Duodenal mucosa (tissue), 2 donors: ENCODE results near the gene TRIP12.
"Not testable (repeated sequence)": the region's sequence is repeated elsewhere in the genome, so short reads cannot be mapped to it uniquely, and the experiment has no call there.

Experiments
- H3K27ac ChIP-seq: one replicate; pipeline ENCODE4 v1.7.0; 2013; ENCODE audit warnings: low read depth, low read length
- H3K27me3 ChIP-seq, 2 donors: one replicate each; pipeline ENCODE4 v1.7.0; 2013; ENCODE audit warnings: low read length in 2 of 2, control low read depth in 1 of 2; ENCODE audit not compliant: insufficient read depth in 2 of 2, control insufficient read depth in 1 of 2
- H3K36me3 ChIP-seq, 2 donors: one replicate each; pipeline ENCODE4 v1.7.0; 2013; ENCODE audit warnings: low read length in 2 of 2, control low read depth in 1 of 2; ENCODE audit not compliant: insufficient read depth in 2 of 2, control insufficient read depth in 1 of 2
- H3K4me1 ChIP-seq, 2 donors: one replicate each; pipeline ENCODE4 v1.7.0; 2013; ENCODE audit warnings: low read length in 2 of 2, control low read depth in 1 of 2; ENCODE audit not compliant: insufficient read depth in 2 of 2, control insufficient read depth in 1 of 2
- H3K4me3 ChIP-seq, 2 donors: one replicate each; pipeline ENCODE4 v1.7.0; 2013; ENCODE audit warnings: low read length in 2 of 2, low read depth in 1 of 2
- H3K9ac ChIP-seq, 2 donors: one replicate each; pipeline ENCODE4 v1.7.0; 2013; ENCODE audit warnings: low read length in 2 of 2, low read depth in 1 of 2
- H3K9me3 ChIP-seq, 2 donors: one replicate each; pipeline ENCODE4 v1.7.0; 2013; ENCODE audit warnings: low read length in 2 of 2, control low read depth in 1 of 2; ENCODE audit not compliant: control insufficient read depth in 1 of 2

Gene TRIP12

DNA sequence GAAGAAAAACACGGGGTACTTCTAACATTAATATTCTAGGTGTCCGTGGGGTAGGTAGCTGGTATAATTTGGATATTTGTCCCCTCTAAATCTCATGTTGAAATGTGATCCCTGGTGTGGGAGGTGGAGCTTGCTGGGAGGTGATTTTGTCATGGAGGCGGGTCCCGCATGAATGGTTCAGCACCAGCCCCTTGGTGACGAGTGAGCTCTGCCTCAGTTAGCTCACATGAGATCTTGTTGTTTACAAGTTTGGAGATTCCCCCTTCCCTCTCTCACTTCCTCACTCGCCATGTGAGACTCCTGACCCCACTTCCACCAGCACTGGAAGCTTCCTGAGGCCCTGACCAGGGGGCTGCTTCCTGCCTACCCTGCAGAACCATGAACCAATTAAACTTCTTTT, 172.0 kb downstream of the TRIP12 start:
- Histone ChIP-seq H3K9me3 (no peaks in the 10 kb centered on the region), H3K27me3 (no peaks in the 10 kb centered on the region), H3K4me3 (no peak overlapping the region), H3K9ac (no peak overlapping the region), H3K4me1 (no peaks in the 10 kb centered on the region), H3K36me3 (no peaks in the 10 kb centered on the region), H3K27ac (no peak overlapping the region)

DNA sequence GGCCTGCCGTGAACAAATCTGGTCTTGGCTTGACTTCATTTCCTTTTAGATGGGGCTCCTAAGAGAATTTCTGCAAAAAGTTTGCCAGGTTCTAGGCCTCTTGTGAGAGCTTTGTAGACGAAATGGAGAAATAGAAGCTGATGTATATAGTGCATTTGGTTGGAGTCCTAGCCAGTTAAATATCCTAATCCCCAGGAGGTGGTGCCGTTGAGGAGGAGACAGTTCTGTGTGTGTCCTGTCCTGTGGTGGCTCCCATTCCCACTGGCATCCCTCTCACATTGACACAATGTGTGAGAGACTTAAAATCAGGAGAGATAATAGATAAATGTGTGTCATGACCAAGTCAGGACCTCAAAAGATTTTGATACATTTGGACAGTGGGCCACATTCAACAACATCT, 172.9 kb downstream of the TRIP12 start:
- Histone ChIP-seq H3K9ac (no peak overlapping the region), H3K27ac (no peak overlapping the region), H3K4me3 (no peak overlapping the region), H3K36me3 (no peaks in the 10 kb centered on the region), H3K9me3 (no peaks in the 10 kb centered on the region), H3K4me1 (no peaks in the 10 kb centered on the region), H3K27me3 (no peaks in the 10 kb centered on the region)

DNA sequence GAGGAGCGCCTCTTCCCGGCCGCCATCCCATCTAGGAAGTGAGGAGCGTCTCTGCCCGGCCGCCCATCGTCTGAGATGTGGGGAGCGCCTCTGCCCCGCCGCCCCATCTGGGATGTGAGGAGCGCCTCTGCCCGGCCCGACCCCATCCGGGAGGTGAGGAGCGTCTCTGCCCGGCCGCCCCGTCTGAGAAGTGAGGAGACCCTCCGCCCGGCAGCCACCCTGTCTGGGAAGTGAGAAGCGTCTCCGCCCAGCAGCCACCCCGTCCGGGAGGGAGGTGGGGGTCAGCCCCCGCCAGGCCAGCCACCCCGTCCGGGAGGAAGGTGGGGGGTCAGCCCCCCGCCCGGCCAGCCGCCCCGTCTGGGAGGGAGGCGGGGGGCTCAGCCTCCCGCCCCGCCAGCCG, 179.1 kb downstream of the TRIP12 start:
- not testable (repeated sequence) for H3K27ac ChIP-seq, H3K27me3 ChIP-seq, H3K9me3 ChIP-seq, H3K9ac ChIP-seq, H3K4me3 ChIP-seq, H3K36me3 ChIP-seq, H3K4me1 ChIP-seq

DNA sequence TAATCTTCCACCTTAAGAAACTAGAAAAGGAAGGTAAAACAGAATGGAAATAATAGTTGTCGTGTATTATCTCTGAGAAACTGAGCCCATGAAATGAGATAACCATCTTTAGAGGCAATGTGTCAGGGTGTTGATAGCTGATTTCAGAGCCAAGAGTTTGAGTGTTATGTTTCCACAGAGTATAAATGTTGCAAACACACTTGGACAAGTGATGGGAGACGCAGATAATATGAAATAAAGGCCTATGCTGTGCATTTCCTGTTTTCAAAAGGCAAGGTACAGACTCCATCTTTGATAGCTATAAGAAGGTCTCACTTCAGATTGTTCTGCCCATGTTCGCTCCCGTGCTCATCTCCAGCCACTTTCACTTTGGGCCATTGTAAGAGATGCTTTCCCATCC, 181.5 kb downstream of the TRIP12 start:
- H3K4me1 ChIP-seq: no peaks in the 10 kb centered on the region
- no peak overlapping the region for H3K9ac ChIP-seq
- no peak overlapping the region for H3K4me3 ChIP-seq
- H3K27ac ChIP-seq: no peak overlapping the region
- H3K27me3 ChIP-seq: no peaks in the 10 kb centered on the region
- H3K9me3 ChIP-seq: peaks cover 7 to 9% of the 10 kb centered on the region in 2 donors
- no peaks in the 10 kb centered on the region for H3K36me3 ChIP-seq

DNA sequence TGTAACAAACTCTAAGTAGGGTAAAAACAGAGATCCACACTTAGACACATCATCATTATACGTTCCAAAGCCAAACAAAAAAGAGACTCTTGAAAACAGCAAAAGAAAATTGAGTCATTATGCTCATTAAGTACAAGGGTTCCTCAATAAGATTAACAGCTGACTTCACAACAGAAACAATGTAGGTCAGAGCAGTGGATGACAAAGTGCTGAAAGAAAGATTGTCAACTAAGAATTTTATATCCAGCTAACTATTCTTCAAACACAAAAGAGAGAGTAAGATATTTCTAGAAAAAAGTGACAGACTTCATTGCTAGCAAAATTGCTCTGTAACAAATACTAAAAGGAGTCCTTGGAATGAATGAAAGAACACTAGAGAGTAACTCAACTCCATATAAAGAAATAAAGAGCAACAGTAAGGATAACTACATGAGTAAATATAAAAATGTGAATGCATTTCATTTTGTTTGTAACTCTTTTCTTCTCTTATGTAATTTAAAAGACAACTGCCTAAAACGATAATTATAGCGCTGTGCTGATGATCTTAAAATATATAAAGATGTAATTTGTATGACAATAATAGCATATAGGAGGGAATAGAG, 183.7 kb downstream of the TRIP12 start:
- Histone ChIP-seq H3K4me3 (no peak overlapping the region), H3K9me3 (peaks cover 7 to 9% of the 10 kb centered on the region in 2 donors), H3K36me3 (no peaks in the 10 kb centered on the region), H3K4me1 (no peaks in the 10 kb centered on the region), H3K27ac (no peak overlapping the region), H3K27me3 (no peaks in the 10 kb centered on the region), H3K9ac (no peak overlapping the region)

DNA sequence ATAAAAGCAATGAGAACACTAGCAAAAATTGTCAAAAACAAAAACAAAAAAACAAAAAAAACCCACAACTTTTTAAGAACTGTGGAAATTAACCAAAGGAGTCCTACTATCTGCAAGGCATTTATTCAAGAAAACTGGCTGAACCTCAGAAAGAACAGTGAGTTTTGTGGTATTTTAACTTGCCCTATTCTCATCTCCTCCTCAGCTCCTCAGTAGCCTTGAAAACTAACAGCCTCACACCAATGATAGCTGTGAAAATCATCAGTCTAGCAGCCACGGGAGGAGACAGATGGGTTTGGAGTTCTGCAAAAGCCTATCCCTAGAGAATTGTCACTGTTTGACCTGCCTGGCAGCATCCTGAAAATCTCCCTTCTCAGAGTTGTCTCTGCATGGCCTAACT, 187.4 kb downstream of the TRIP12 start:
- Histone ChIP-seq H3K27ac (no peak overlapping the region), H3K4me3 (no peak overlapping the region), H3K36me3 (no peaks in the 10 kb centered on the region), H3K27me3 (no peaks in the 10 kb centered on the region), H3K9ac (no peak overlapping the region), H3K4me1 (no peaks in the 10 kb centered on the region), H3K9me3 (peaks cover 7 to 9% of the 10 kb centered on the region in 2 donors)

DNA sequence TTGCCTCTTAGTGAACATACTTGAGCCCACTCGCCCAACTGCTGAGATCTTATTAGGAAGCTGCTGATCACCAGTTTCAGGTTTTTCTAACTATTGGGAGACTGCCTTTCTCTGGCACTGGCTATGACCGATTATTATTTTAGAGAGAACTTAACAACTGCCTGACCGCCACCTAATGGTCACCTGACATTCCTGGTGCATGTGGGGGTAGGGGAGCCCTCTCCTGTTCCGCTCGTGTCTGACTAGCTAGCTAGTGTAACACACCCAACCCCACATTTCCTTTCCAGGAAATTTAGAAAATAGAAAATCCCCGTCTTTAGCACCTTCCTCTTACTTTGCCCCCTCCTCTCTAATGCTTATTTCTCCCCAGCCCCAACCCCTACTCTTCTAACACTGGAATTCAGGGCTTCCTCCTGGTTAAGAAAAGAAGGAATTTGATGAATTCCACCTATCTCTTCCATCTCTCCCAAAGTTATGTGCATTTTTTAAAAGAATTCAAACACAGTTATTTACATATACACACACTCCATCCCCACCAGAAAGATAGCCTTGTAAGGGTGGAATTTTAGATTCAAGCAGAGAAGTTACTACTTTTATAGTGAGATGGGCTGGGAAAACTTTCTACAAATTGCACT, 188.1 kb downstream of the TRIP12 start:
- Histone ChIP-seq H3K27me3 (no peaks in the 10 kb centered on the region), H3K9ac (no peak overlapping the region), H3K36me3 (no peaks in the 10 kb centered on the region), H3K9me3 (peaks cover 7 to 9% of the 10 kb centered on the region in 2 donors), H3K27ac (no peak overlapping the region), H3K4me1 (no peaks in the 10 kb centered on the region), H3K4me3 (no peak overlapping the region)

DNA sequence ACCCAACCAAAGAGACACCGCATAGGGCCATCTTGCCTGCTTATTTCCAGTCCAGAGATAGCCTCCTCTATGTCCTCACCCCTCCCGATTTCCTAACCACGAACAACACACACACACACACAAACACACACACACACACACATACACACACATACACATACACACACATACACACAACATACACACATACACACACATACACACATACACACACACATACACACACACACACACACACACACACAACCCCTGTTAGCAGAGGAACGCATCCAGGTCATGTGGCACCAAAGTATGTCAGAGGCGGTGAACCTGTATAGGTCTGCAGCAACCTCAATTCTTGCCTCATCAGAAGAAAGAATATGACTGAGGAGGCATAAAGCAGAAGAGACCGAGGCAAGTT, 188.9 kb downstream of the TRIP12 start:
- Histone ChIP-seq H3K27me3 (no peaks in the 10 kb centered on the region), H3K27ac (no peak overlapping the region), H3K9ac (no peak overlapping the region), H3K36me3 (no peaks in the 10 kb centered on the region), H3K4me1 (no peaks in the 10 kb centered on the region), H3K9me3 (peaks cover 3 to 4% of the 10 kb centered on the region in 2 donors), H3K4me3 (no peak overlapping the region)

DNA sequence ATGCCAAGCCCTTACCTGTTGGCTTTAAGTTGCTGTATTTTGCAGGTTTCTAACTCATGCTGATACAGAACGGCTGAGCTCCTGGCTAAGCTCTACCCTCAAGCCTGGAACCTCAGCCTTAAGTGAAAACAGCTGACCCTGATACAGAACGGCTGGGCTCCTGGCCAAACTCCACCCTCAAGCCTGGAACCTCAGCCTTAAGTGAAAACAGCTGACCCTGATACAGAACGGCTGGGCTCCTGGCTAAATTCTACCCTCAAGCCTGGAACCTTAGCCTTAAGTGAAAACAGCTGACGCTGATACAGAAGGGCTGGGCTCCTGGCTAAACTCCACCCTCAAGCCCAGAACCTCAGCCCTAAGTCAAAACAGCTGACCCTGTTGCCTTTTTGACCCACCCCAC, 189.9 kb downstream of the TRIP12 start:
- no peaks in the 10 kb centered on the region for H3K36me3 ChIP-seq

DNA sequence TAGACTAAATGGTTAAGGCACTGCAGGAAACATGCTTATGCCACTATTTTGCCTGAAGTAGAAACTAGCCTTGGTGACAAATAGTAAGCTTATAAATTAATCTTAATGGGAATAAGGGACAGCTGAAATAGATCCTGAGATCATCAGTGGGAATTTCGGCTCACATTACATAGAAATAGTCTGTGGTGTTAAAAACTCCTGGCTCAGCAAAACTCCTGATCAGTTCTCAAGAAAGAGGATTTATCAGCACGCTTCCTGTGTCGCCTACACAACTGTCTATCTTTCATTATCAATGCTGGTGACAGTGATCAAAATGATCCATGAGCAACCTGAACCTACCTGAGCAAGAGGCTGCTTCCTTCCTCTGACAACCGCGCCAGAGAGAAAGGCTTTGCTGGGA, 190.4 kb downstream of the TRIP12 start:
- H3K4me3 ChIP-seq: no peak overlapping the region
- H3K27ac ChIP-seq: no peak overlapping the region
- H3K4me1 ChIP-seq: no peaks in the 10 kb centered on the region
- no peaks in the 10 kb centered on the region for H3K27me3 ChIP-seq
- H3K9ac ChIP-seq: no peak overlapping the region
- no peaks in the 10 kb centered on the region for H3K36me3 ChIP-seq
- H3K9me3 ChIP-seq: no peaks in the 10 kb centered on the region

More for the DNA sequence above, 189.9 kb downstream of the TRIP12 start:
- Histone ChIP-seq H3K9ac (no peak overlapping the region), H3K9me3 (no peaks in the 10 kb centered on the region), H3K27ac (no peak overlapping the region), H3K27me3 (no peaks in the 10 kb centered on the region), H3K4me1 (no peaks in the 10 kb centered on the region), H3K4me3 (no peak overlapping the region)
